Measurements from ENCODE around the gene TNPO3.

The TNPO3 gene

GRCh38 chr7:129054438-129055293, at the start of gene TNPO3:
TNPO3 (minus strand) TSS chr7:129055111; CDS start chr7:129054770, 341 bp downstream.
- peak; percentile 75 for DNase-seq (ENCODE audit: low read depth)

- no peak for DNase-seq (ENCODE audit: low read depth)
Measured at GRCh38 chr7:129103561-129104324, 48.8 kb upstream of the TNPO3 start.

- no peak for DNase-seq (ENCODE audit: low read depth)
Measured at GRCh38 chr7:129101746-129102145, 46.8 kb upstream of the TNPO3 start.

- DNase-seq (ENCODE audit: low read depth), result no peak
Measured at GRCh38 chr7:129100827-129101166, 45.9 kb upstream of the TNPO3 start.

GRCh38 chr7:129098409-129099084, 43.6 kb upstream of the TNPO3 start:
- no peak for DNase-seq (ENCODE audit: low read depth)

- no peak for DNase-seq (ENCODE audit: low read depth)
Measured at GRCh38 chr7:129095258-129095657, 40.3 kb upstream of the TNPO3 start.

- DNase-seq (ENCODE audit: low read depth), result no peak
Measured at GRCh38 chr7:129094501-129094900, 39.6 kb upstream of the TNPO3 start.

- DNase-seq (ENCODE audit: low read depth), result no peak
Measured at GRCh38 chr7:129093867-129094456, 39.1 kb upstream of the TNPO3 start.

- DNase-seq (ENCODE audit: low read depth), result peak; percentile 28
Measured at GRCh38 chr7:129091484-129092002, 36.6 kb upstream of the TNPO3 start.

- no peak for DNase-seq (ENCODE audit: low read depth)
Measured at GRCh38 chr7:129090300-129090907, 35.5 kb upstream of the TNPO3 start.

GRCh38 chr7:129089521-129090212, 34.8 kb upstream of the TNPO3 start:
- DNase-seq (ENCODE audit: low read depth), result no peak

- no peak for DNase-seq (ENCODE audit: low read depth)
Measured at GRCh38 chr7:129084801-129085551, 30.1 kb upstream of the TNPO3 start.

- no peak for DNase-seq (ENCODE audit: low read depth)
Measured at GRCh38 chr7:129083525-129083924, 28.6 kb upstream of the TNPO3 start.

- DNase-seq (ENCODE audit: low read depth), result no peak
Measured at GRCh38 chr7:129078455-129078854, 23.5 kb upstream of the TNPO3 start.

- DNase-seq (ENCODE audit: low read depth), result no peak
Measured at GRCh38 chr7:129076886-129077285, 22.0 kb upstream of the TNPO3 start.

- DNase-seq (ENCODE audit: low read depth), result no peak
Measured at GRCh38 chr7:129074994-129075393, 20.1 kb upstream of the TNPO3 start.

GRCh38 chr7:129074361-129074871, 19.5 kb upstream of the TNPO3 start:
- DNase-seq (ENCODE audit: low read depth), result no peak

GRCh38 chr7:129073738-129074137, 18.8 kb upstream of the TNPO3 start:
- no peak for DNase-seq (ENCODE audit: low read depth)

GRCh38 chr7:129073204-129073603, 18.3 kb upstream of the TNPO3 start:
- DNase-seq (ENCODE audit: low read depth), result no peak

- DNase-seq (ENCODE audit: low read depth), result no peak
Measured at GRCh38 chr7:129072479-129073011, 17.6 kb upstream of the TNPO3 start.

Data from GM04504 (cell line).